Inflammatory macrophage (primary cell): ENCODE results near the gene USP26.
"Not testable (repeated sequence)": the region's sequence is repeated elsewhere in the genome, so short reads cannot be mapped to it uniquely, and the experiment has no call there.

Experiments
- DNase-seq, 2 donors: peaks; one replicate each; pipeline ENCODE4 v3.0.0-alpha.2; 2020 to 2022

Gene USP26

DNA sequence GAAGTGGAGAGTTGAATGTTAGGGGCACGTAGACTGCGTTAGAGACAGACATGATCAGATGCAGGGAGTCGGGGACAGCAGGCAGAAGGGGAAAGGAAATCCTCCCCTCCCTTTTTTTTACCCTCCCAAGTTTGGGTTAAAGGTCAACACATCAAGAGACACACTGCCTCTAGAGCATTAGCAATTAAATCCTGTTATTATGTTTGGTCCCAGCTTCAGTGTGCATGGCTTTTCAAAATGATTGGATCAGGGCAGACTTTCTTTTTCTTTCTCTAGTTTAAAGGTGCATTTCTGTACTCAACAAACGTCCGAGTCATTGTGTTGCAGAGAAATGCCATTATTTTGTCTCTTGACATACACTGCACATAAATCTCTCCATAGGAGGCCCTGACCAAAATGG lies 63.9 kb downstream of the USP26 start:
- no peak for DNase-seq

DNA sequence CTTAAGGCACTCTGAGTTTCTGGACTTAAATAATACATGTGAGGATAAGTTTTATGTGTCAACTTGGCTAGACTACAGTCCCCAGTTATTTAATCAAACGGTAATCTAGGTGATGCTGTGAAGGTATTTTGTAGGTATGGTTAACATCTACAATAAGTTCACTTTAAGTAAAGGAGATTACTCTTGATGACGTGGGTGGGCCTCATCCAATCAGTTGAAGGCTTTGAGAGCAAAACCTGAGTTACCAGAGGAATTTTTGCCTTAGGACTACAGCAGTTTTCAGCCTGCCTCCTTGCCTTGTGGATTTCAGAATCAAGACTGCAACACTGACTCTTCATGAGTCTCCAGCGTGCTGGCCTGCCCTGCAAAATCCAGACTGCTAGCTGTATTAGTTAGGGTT lies 78.7 kb downstream of the USP26 start:
- DNase-seq, result no peak

DNA sequence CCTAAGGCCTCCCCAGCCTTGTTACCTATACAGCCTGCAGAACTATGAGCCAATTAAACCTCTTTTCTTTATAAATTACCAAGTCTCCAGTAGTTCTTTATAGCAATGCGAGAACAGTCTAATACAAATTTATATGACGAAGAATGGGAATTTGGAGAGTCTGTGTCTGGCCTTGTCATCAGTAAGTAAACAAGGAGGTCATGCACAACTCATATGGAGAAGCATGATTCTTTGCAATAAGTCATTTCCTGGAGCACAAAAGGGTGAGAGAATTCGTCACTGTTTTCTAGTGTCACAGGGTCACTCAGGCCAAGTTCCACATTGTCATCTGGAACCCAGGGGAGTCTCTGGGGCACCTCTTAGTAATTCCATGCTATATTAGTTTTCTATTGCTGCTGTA lies 89.5 kb downstream of the USP26 start:
- DNase-seq, result no peak

DNA sequence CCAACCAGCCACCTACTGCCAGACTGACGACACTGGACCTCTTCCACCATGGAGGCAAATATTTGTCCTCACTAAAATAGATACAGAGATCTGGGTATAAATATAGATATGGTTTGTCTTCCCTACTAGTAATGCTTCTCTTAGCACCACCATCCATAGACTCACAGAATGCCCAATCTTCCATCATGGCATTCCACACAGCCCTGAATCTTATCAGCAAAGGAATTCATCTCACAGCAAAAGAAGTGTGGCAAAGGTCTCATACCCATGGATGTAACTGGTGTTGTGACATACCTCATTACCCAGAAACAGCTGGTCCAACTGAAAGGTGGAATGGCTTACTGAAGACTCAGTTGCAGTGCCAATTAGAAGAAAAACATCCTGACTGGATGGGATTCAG lies 91.3 kb downstream of the USP26 start:
- DNase-seq, result no peak

DNA sequence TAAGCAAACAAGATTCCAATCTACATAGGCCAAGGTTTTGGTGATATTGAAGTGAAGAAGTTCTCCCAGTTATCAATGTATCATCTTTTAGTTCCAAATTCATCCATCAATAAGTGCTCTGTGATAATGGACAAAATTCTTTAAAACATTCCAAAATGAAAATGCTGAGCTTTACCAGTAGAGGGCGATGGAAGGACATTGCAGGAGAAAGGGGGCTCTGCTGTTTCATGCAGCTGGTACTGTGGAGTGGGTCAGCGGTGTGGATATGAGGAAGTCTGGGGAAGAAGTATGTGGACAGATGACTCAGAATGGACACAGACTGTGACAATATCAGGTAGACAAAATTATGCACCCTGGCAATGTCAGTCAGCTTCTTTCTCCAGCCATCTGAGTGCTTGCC lies 91.9 kb downstream of the USP26 start:
- no peak for DNase-seq

GRCh38 chrX:132999209-132999608 lies 97.7 kb downstream of the USP26 start:
- DNase-seq, result no peak

- DNase-seq, result no peak
Observed at GRCh38 chrX:132990835-132991234, 106.1 kb downstream of the USP26 start.

GRCh38 chrX:132986556-132986955 lies 110.4 kb downstream of the USP26 start:
- no peak for DNase-seq

- DNase-seq, result no peak
Observed at GRCh38 chrX:132984058-132984650, 112.8 kb downstream of the USP26 start.

GRCh38 chrX:132983496-132983895 lies 113.4 kb downstream of the USP26 start:
- DNase-seq, result no peak

DNA sequence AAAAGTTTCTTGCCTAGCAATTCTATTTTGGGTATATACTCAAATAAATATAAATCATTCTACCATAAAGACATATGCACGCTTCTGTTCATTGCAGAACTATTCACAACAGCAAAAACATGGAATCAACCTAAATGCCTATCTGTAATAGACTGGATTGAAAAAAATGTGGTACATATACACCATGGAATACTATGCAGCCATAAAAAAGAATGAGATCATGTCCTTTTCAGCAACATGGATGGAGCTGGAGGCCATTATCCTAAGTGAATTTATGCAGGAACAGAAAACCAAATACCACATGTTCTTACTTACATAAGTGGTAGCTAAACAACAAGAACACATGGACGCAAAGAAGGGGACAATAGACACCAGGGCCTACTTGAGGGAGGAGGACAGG lies 116.9 kb downstream of the USP26 start:
- not testable (repeated sequence) for DNase-seq
